HG03066 (cell line): Measurements from ENCODE around the gene MRAP.
"Not testable (repeated sequence)": the region's sequence is repeated elsewhere in the genome, so short reads cannot be mapped to it uniquely, and the experiment has no call there.

Experiments
- ATAC-seq: cut with Tn5 transposase; IDR thresholded peaks from one replicate; pipeline ENCODE4 v1.9.1; 2021; ENCODE audit warnings: low read depth; ENCODE audit not compliant: unreplicated experiment

Gene MRAP

GRCh38 chr21:32298148-32298559 lies 501 bp upstream of the MRAP start:
- ATAC-seq: no peak

GRCh38 chr21:32299695-32300094 lies 1.0 kb downstream of the MRAP start:
- ATAC-seq: no peak

- ATAC-seq: no peak
Observed at GRCh38 chr21:32300117-32300681, 1.5 kb downstream of the MRAP start.

GRCh38 chr21:32301596-32301995 lies 2.9 kb downstream of the MRAP start:
- ATAC-seq: no peak

GRCh38 chr21:32302560-32302959 lies 3.9 kb downstream of the MRAP start:
- ATAC-seq: no peak

- no peak for ATAC-seq
Observed at GRCh38 chr21:32303385-32303784, 4.7 kb downstream of the MRAP start.

- no peak for ATAC-seq
Observed at GRCh38 chr21:32304998-32305397, 6.3 kb downstream of the MRAP start.

- ATAC-seq: no peak
Observed at GRCh38 chr21:32306021-32306780, 7.5 kb downstream of the MRAP start.

GRCh38 chr21:32307706-32308105 lies 9.1 kb downstream of the MRAP start:
- no peak for ATAC-seq

- no peak for ATAC-seq
Observed at GRCh38 chr21:32308696-32309095, 10.0 kb downstream of the MRAP start.

GRCh38 chr21:32309906-32310460 lies 11.3 kb downstream of the MRAP start:
- no peak for ATAC-seq

GRCh38 chr21:32310976-32311375 lies 12.3 kb downstream of the MRAP start:
- not testable (repeated sequence) for ATAC-seq

GRCh38 chr21:32311621-32312020 lies 13.0 kb downstream of the MRAP start:
- ATAC-seq: no peak

GRCh38 chr21:32312326-32312725 lies 13.7 kb downstream of the MRAP start:
- no peak for ATAC-seq

- no peak for ATAC-seq
Observed at GRCh38 chr21:32312976-32313375, 14.3 kb downstream of the MRAP start.

GRCh38 chr21:32314806-32315205 lies 16.2 kb downstream of the MRAP start:
- no peak for ATAC-seq

- ATAC-seq: no peak
Observed at GRCh38 chr21:32315511-32316281, 17.0 kb downstream of the MRAP start.

GRCh38 chr21:32316361-32317215 lies 17.9 kb downstream of the MRAP start:
- ATAC-seq: no peak

- ATAC-seq: no peak
Observed at GRCh38 chr21:32317726-32318125, 19.1 kb downstream of the MRAP start.

GRCh38 chr21:32319012-32319411 lies 20.4 kb downstream of the MRAP start:
- ATAC-seq: no peak
